H7 (cell line): Measurements from ENCODE around the gene SLC23A3. TPM values are rescaled to one million over a fixed set of nuclear protein-coding genes. Genes with fewer than 3 reads are reported as not detected.
A peak's percentile ranks its signal among the peaks of the same experiment; 100 is the strongest.
"Not testable (repeated sequence)": the region's sequence is repeated elsewhere in the genome, so short reads cannot be mapped to it uniquely, and the experiment has no call there.

ENCODE experiments used
- DNase-seq: peaks from one replicate; pipeline ENCODE4 v3.0.0; 2012
- H3K27me3 ChIP-seq: 2 replicates; pipeline ENCODE4 v1.6.0; 2011; ENCODE audit warnings: mild to moderate bottlenecking, low read length; ENCODE audit not compliant: control insufficient read depth, insufficient read depth
- H3K36me3 ChIP-seq: replicated peaks from 2 replicates; pipeline ENCODE4 v1.5.1; 2011; ENCODE audit warnings: low read length; ENCODE audit not compliant: control insufficient read depth, insufficient read depth
- H3K4me3 ChIP-seq: 2 replicates; pipeline ENCODE4 v1.5.1; 2011; ENCODE audit warnings: low read depth, mild to moderate bottlenecking, control low read depth, low read length, moderate library complexity; ENCODE audit not compliant: insufficient read depth
- total RNA-seq: library from RNA; depleted of rRNA; stranded (reverse); fragments of >200 nt; shearing (Covaris generic); gene quantifications from 2 replicates; pipeline ENCODE4 v1.2.3, GENCODE V29; 2014

Gene SLC23A3
- total RNA-seq, 1 experiment from 2014 or later, result not detected

GRCh38 chr2:219207884-219208740 lies 38.3 kb upstream of the SLC23A3 start:
- DNase-seq, result peak; percentile 21
- Histone ChIP-seq H3K4me3 (no peak overlapping the region), H3K27me3 (no peaks in the 10 kb centered on the region), H3K36me3 (peaks cover 17% of the 10 kb centered on the region)

- H3K36me3 ChIP-seq, result peaks cover 12% of the 10 kb centered on the region
- DNase-seq, result no peak
- H3K4me3 ChIP-seq, result peak overlapping the region; percentile 68
- no peaks in the 10 kb centered on the region for H3K27me3 ChIP-seq
These were observed 37.5 kb upstream of the SLC23A3 start for GRCh38 chr2:219207134-219207883.

DNA sequence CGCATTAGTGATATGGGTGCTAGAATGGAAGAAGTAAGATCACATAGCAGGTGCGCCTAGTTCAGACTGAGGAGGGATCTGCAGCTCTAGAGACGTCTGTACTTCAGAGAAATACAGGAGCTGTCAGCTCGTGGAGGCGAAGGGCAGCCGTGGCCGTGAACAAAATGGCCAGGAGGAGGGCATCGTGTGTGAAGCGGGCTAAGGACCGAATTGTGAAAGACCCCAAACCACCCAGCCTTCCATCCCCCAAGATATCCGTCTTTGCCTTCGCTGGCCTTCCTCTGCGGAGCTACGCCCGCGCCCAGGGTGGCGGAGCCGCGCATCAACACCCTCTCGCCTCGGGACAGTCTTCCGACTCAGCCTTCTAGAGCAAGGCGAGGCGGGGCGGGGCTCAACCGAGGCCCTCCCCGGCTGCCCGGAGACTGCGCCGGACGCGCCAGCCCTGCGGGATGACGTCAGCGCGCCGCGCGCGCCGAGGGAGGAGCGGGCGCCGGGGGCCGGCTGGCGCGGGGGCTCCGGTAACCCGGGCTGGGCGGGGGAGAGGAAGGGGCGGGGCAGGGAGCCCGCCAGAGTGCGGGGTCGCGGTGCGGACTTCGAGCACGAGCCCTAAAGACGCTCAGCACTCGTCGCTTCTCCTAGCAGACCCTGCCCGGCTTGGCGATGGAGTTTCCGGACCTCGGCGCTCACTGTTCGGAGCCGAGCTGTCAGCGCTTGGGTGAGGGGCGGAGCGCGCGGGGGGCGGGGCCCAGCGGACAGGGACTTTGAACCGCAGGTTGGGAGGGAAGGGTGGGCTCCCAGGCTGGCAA lies 36.7 kb upstream of the SLC23A3 start, which contains the start of gene ZFAND2B:
Gene ZFAND2B, plus strand, starts transcription at position 455 of the 806 bp plus-strand sequence. Its CDS starts 206 bp downstream, at position 661.
- H3K4me3 ChIP-seq, result peak within 1 kb of the TSS; percentile 73
- no peaks in the 10 kb centered on the region for H3K27me3 ChIP-seq
- peaks cover 12% of the 10 kb centered on the region for H3K36me3 ChIP-seq
- DNase-seq, result peak; percentile 100

- Histone ChIP-seq H3K36me3 (peaks cover 8% of the 10 kb centered on the region), H3K4me3 (peak overlapping the region; percentile 73), H3K27me3 (no peaks in the 10 kb centered on the region)
- DNase-seq, result no peak
These were observed 36.1 kb upstream of the SLC23A3 start for GRCh38 chr2:219205981-219206327.

GRCh38 chr2:219205165-219205538 lies 35.3 kb upstream of the SLC23A3 start:
- H3K27me3 ChIP-seq, result no peaks in the 10 kb centered on the region
- no peak for DNase-seq
- H3K36me3 ChIP-seq, result peaks cover 6% of the 10 kb centered on the region
- H3K4me3 ChIP-seq, result no peak overlapping the region

- H3K27me3 ChIP-seq, result no peaks in the 10 kb centered on the region
- DNase-seq, result no peak
- peaks cover 4% of the 10 kb centered on the region for H3K36me3 ChIP-seq
These were observed 34.8 kb upstream of the SLC23A3 start for GRCh38 chr2:219204425-219205164.

GRCh38 chr2:219201331-219201730 lies 31.5 kb upstream of the SLC23A3 start:
- not testable (repeated sequence) for H3K36me3 ChIP-seq, H3K27me3 ChIP-seq, DNase-seq, H3K4me3 ChIP-seq

More at GRCh38 chr2:219204425-219205164, 34.8 kb upstream of the SLC23A3 start:
- no peak overlapping the region for H3K4me3 ChIP-seq

GRCh38 chr2:219200502-219201326 lies 30.9 kb upstream of the SLC23A3 start:
- DNase-seq, H3K4me3 ChIP-seq, H3K27me3 ChIP-seq, H3K36me3 ChIP-seq: not testable (repeated sequence)

DNA sequence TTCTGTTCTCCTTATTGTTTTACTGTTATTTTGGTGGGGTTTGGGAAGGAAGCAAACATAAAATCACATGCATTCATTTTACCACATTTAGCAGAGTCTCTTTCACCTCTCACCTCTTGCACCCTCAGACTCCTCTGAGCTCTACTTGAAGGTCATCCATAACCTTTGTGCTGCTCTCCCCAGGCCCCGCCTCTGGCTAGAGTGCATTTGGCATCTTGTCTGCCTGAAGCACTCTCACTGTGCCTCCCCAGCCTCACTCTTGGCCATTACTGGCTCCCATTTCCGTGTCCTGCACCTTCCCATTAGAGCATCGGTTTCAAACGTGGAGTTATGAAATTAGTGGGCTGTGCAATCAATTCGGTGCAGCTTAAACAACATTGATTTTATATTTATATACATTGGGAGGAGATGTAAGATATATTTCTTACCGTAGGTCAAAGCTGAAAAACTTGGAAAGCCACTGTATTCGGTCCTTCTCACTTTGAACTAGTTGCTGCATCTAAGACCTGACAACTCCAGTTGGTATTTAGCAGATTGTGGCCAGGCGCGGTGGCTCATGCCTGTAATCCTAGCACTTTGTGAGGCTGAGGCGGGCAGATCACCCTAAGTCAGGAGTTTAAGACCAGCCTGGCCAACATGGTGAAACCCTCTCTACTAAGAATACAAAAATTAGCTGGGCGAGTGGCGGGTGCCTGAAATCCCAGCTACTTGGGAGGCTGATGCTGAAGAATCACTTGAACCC lies 29.8 kb upstream of the SLC23A3 start:
- no peaks in the 10 kb centered on the region for H3K27me3 ChIP-seq
- no peaks in the 10 kb centered on the region for H3K36me3 ChIP-seq
- no peak overlapping the region for H3K4me3 ChIP-seq
- peak; percentile 23 for DNase-seq

- Histone ChIP-seq H3K36me3 (no peaks in the 10 kb centered on the region), H3K27me3 (no peaks in the 10 kb centered on the region), H3K4me3 (no peak overlapping the region)
- DNase-seq, result peak; percentile 26
These were observed 29.1 kb upstream of the SLC23A3 start for GRCh38 chr2:219198974-219199373.

DNA sequence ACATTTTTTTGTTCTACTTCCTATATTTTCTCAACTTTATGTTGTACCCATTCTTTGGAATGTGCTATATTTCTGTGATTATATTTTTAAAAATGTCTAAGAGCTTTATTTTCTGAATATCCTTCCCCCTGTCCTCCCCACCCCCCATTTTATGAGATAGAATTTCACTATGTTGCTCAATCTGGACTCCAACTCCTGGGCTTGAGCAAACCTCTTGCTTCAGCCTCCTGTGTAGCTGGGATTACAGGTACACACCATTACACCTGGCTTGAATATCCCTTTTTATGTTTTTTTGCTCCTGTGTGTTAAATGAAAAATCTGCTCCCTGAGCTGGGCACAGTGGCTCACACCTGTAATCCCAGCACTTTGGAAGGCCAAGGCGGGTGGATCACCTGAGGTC lies 27.6 kb upstream of the SLC23A3 start:
- H3K4me3 ChIP-seq, result no peak overlapping the region

GRCh38 chr2:219186754-219187456 lies 17.1 kb upstream of the SLC23A3 start:
- Histone ChIP-seq H3K4me3 (no peak overlapping the region), H3K36me3 (peaks cover 11% of the 10 kb centered on the region), H3K27me3 (no peaks in the 10 kb centered on the region)
- no peak for DNase-seq

More for the DNA sequence above, 27.6 kb upstream of the SLC23A3 start:
- Histone ChIP-seq H3K27me3 (no peaks in the 10 kb centered on the region), H3K36me3 (no peaks in the 10 kb centered on the region)
- DNase-seq, result no peak
